Karpas-422 (cell line): ENCODE results near the gene COMMD4. TPM values are rescaled to one million over a fixed set of nuclear protein-coding genes. Genes with fewer than 3 reads are reported as not detected.
"Not testable (repeated sequence)": the region's sequence is repeated elsewhere in the genome, so short reads cannot be mapped to it uniquely, and the experiment has no call there.

Experiments
- DNase-seq: peaks from one replicate; pipeline ENCODE4 v3.0.0-alpha.2; 2015
- H2AFZ ChIP-seq: fragments of 200-600 bp; sonication (generic); 2 replicates; pipeline ENCODE4 v1.6.1; 2014; ENCODE audit warnings: antibody characterized with exemption, low read length, mixed read lengths
- H3K27ac ChIP-seq: fragments of 200-600 bp; sonication (generic); 2 replicates; pipeline ENCODE4 v1.5.1; 2014; ENCODE audit warnings: mild to moderate bottlenecking, low read length, moderate library complexity
- H3K27me3 ChIP-seq: fragments of 200-600 bp; sonication (generic); 2 replicates; pipeline ENCODE4 v1.6.1; 2014; ENCODE audit warnings: low read length, mixed read lengths
- H3K36me3 ChIP-seq: fragments of 200-600 bp; sonication (generic); 2 replicates; pipeline ENCODE4 v1.6.1; 2014; ENCODE audit warnings: low read length, mixed read lengths; ENCODE audit not compliant: insufficient read depth
- H3K4me1 ChIP-seq: fragments of 200-600 bp; sonication (generic); 2 replicates; pipeline ENCODE4 v1.6.1; 2014; ENCODE audit warnings: mild to moderate bottlenecking, low read length, mixed read lengths
- H3K4me2 ChIP-seq: fragments of 200-600 bp; sonication (generic); 2 replicates; pipeline ENCODE4 v1.6.1; 2014; ENCODE audit warnings: low read length, low read depth, mild to moderate bottlenecking; ENCODE audit not compliant: poor library complexity, severe bottlenecking
- H3K4me3 ChIP-seq: fragments of 200-600 bp; sonication (generic); 2 replicates; pipeline ENCODE4 v1.5.1; 2014; ENCODE audit warnings: mild to moderate bottlenecking, antibody characterized with exemption, low read length, mixed read lengths
- H3K79me2 ChIP-seq: fragments of 200-600 bp; sonication (generic); 2 replicates; pipeline ENCODE4 v1.6.1; 2014; ENCODE audit warnings: mild to moderate bottlenecking, low read length, mixed read lengths
- H3K9ac ChIP-seq: fragments of 200-600 bp; sonication (generic); 2 replicates; pipeline ENCODE4 v1.6.0; 2014; ENCODE audit warnings: low read length
- H3K9me2 ChIP-seq: fragments of 200-600 bp; sonication (generic), shearing (Covaris generic); replicated peaks from 2 replicates; pipeline ENCODE4 v1.6.0; 2014; ENCODE audit warnings: mild to moderate bottlenecking, low read length, moderate library complexity; ENCODE audit not compliant: insufficient read depth
- H3K9me3 ChIP-seq: fragments of 300-700, 200-600 bp; sonication (generic); 2 replicates; pipeline ENCODE4 v1.6.1; 2014; ENCODE audit warnings: low read length, mixed read lengths
- H4K20me1 ChIP-seq: fragments of 200-600 bp; sonication (generic); 2 replicates; pipeline ENCODE4 v1.6.1; 2014; ENCODE audit warnings: mild to moderate bottlenecking, antibody characterized with exemption, low read length, low read depth; ENCODE audit not compliant: insufficient read depth
- total RNA-seq: library from RNA; depleted of rRNA; stranded (reverse); fragments of >200 nt; shearing (Covaris generic); gene quantifications from 2 replicates; pipeline ENCODE4 v1.2.3, GENCODE V29; 2014; ENCODE audit warnings: low replicate concordance

COMMD4 gene
- total RNA-seq, 1 experiment from 2014 or later, result 43.6 TPM

- peak within 1 kb of the TSS; percentile 90 for H3K9ac ChIP-seq
- H3K4me3 ChIP-seq, result peak within 1 kb of the TSS; percentile 88
- peaks cover 32% of the 10 kb centered on the region for H3K79me2 ChIP-seq
- H3K36me3 ChIP-seq, result peaks cover 10% of the 10 kb centered on the region; the same call in 1 of the 2 replicates
- H3K27ac ChIP-seq, result peak within 1 kb of the TSS; percentile 83
- H2AFZ ChIP-seq, result no peak within 1 kb of the TSS; the same call in 1 of the 2 replicates
- H3K4me2 ChIP-seq, result peak within 1 kb of the TSS; percentile 91
- peak; percentile 99 for DNase-seq
- H3K9me2 ChIP-seq, result no peaks in the 10 kb centered on the region
- peaks cover 5% of the 10 kb centered on the region; the same call in 1 of the 2 replicates for H4K20me1 ChIP-seq
- H3K9me3 ChIP-seq, result no peaks in the 10 kb centered on the region
- peaks cover 26% of the 10 kb centered on the region for H3K4me1 ChIP-seq
- no peaks in the 10 kb centered on the region for H3K27me3 ChIP-seq
Measured at GRCh38 chr15:75367913-75368688, 32.2 kb downstream of the COMMD4 start, which contains the start of gene MAN2C1. MAN2C1 (minus strand) TSS chr15:75368607; CDS start chr15:75368583, 24 bp downstream.

- peaks cover 11% of the 10 kb centered on the region; the same call in 1 of the 2 replicates for H3K36me3 ChIP-seq
- H3K9me2 ChIP-seq, result no peaks in the 10 kb centered on the region
- H2AFZ ChIP-seq, result no peak overlapping the region; the same call in 1 of the 2 replicates
- no peak for DNase-seq
- H3K9me3 ChIP-seq, result no peaks in the 10 kb centered on the region
- H3K27ac ChIP-seq, result peak overlapping the region; percentile 83
- H3K27me3 ChIP-seq, result no peaks in the 10 kb centered on the region
- H4K20me1 ChIP-seq, result peaks cover 5% of the 10 kb centered on the region; the same call in 1 of the 2 replicates
- peaks cover 33% of the 10 kb centered on the region for H3K79me2 ChIP-seq
- H3K4me1 ChIP-seq, result peaks cover 26% of the 10 kb centered on the region
- H3K9ac ChIP-seq, result peak overlapping the region; percentile 90
- peak overlapping the region; percentile 88 for H3K4me3 ChIP-seq
- H3K4me2 ChIP-seq, result peak overlapping the region; percentile 91
Measured at GRCh38 chr15:75368689-75369239, 32.9 kb downstream of the COMMD4 start.

GRCh38 chr15:75369897-75370581, 34.2 kb downstream of the COMMD4 start:
- Histone ChIP-seq H4K20me1 (peaks cover 5% of the 10 kb centered on the region; the same call in 1 of the 2 replicates), H2AFZ (no peak overlapping the region), H3K27ac (no peak overlapping the region), H3K4me3 (peak overlapping the region; percentile 88), H3K9me2 (no peaks in the 10 kb centered on the region), H3K79me2 (peaks cover 46% of the 10 kb centered on the region), H3K36me3 (peaks cover 24% of the 10 kb centered on the region; the same call in 1 of the 2 replicates), H3K4me1 (peaks cover 26% of the 10 kb centered on the region), H3K4me2 (peak overlapping the region; percentile 91), H3K9me3 (no peaks in the 10 kb centered on the region), H3K9ac (peak overlapping the region; percentile 90), H3K27me3 (no peaks in the 10 kb centered on the region)
- no peak for DNase-seq

GRCh38 chr15:75371486-75371885, 35.6 kb downstream of the COMMD4 start:
- Histone ChIP-seq H3K79me2 (peaks cover 50% of the 10 kb centered on the region), H3K36me3 (peaks cover 34% of the 10 kb centered on the region), H3K4me2 (no peak overlapping the region), H2AFZ (no peak overlapping the region), H3K27me3 (no peaks in the 10 kb centered on the region), H3K4me1 (peaks cover 26% of the 10 kb centered on the region), H3K4me3 (no peak overlapping the region), H4K20me1 (peaks cover 5% of the 10 kb centered on the region; the same call in 1 of the 2 replicates), H3K9me3 (no peaks in the 10 kb centered on the region), H3K9ac (no peak overlapping the region), H3K27ac (no peak overlapping the region), H3K9me2 (no peaks in the 10 kb centered on the region)
- no peak for DNase-seq

GRCh38 chr15:75371901-75372688, 36.2 kb downstream of the COMMD4 start:
- no peak overlapping the region for H3K27ac ChIP-seq
- peaks cover 38% of the 10 kb centered on the region for H3K36me3 ChIP-seq
- H3K4me3 ChIP-seq, result no peak overlapping the region
- DNase-seq, result no peak
- peaks cover 5% of the 10 kb centered on the region; the same call in 1 of the 2 replicates for H4K20me1 ChIP-seq
- no peaks in the 10 kb centered on the region for H3K9me3 ChIP-seq
- H2AFZ ChIP-seq, result no peak overlapping the region
- no peak overlapping the region for H3K9ac ChIP-seq
- H3K9me2 ChIP-seq, result no peaks in the 10 kb centered on the region
- H3K4me1 ChIP-seq, result peaks cover 24% of the 10 kb centered on the region
- H3K79me2 ChIP-seq, result peaks cover 52% of the 10 kb centered on the region
- no peaks in the 10 kb centered on the region for H3K27me3 ChIP-seq
- H3K4me2 ChIP-seq, result no peak overlapping the region

GRCh38 chr15:75380773-75381172, 44.9 kb downstream of the COMMD4 start:
- Histone ChIP-seq H4K20me1 (no peaks in the 10 kb centered on the region), H3K9me2 (no peaks in the 10 kb centered on the region), H3K9ac (no peak overlapping the region), H3K27me3 (no peaks in the 10 kb centered on the region), H2AFZ (no peak overlapping the region), H3K4me1 (no peaks in the 10 kb centered on the region), H3K4me3 (no peak overlapping the region), H3K36me3 (peaks cover 46% of the 10 kb centered on the region), H3K79me2 (peaks cover 17% of the 10 kb centered on the region), H3K4me2 (no peak overlapping the region), H3K9me3 (no peaks in the 10 kb centered on the region), H3K27ac (no peak overlapping the region)
- no peak for DNase-seq

- not testable (repeated sequence) for H2AFZ ChIP-seq, H3K9me3 ChIP-seq, H3K4me1 ChIP-seq, H4K20me1 ChIP-seq, H3K4me2 ChIP-seq, DNase-seq, H3K9me2 ChIP-seq, H3K27ac ChIP-seq, H3K27me3 ChIP-seq, H3K4me3 ChIP-seq, H3K9ac ChIP-seq
- Histone ChIP-seq H3K79me2 (peaks cover 16% of the 10 kb centered on the region), H3K36me3 (peaks cover 50% of the 10 kb centered on the region; the same call in 1 of the 2 replicates)
Measured at GRCh38 chr15:75383986-75384385, 48.1 kb downstream of the COMMD4 start.
